ENCODE data around the gene KIF26A. TPM values are rescaled to one million over a fixed set of nuclear protein-coding genes. Genes with fewer than 3 reads are reported as not detected.

Gene KIF26A
- total RNA-seq, 6 donors from 2014 or later, result 1.8 to 7.3 (median 3.5) TPM

DNA sequence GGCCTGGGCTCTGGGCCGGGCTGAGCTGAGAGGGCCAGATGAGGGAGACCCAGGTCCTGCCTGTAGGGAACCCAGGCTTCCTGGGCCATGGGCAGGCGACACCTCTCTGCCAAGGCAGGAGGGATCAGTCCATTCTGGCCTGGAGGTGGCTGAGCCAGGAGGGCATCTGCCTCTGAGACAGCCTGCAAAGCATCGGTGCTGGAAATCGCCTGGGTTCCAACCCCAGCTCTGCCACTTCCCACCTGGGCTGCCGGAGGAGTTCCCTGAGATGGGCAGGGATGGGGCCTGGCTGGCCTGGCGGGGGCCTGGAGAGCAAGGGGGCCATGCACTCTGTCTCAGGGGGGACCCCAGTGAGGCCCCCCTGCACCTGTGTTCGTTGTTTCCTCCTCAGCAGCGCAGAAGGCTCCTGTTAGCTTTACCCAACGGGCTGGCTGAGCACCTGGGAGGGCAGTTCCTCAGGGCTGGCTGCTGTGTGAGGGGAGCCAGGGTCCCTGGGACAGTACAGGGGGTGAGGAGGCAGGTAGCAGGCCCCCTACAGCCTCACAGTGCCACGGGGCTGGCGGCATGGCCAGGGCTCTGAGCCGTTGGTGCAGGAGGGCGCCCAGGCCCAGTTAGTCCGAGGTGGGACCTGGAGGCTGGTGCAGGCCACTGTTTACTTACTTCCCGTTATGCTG is 50.5 kb downstream of the KIF26A start:
- H3K27me3 ChIP-seq, result no peaks in the 10 kb centered on the region
- H3K4me3 ChIP-seq, result no peak overlapping the region
- no peak for TF ChIP-seq POLR2AphosphoS5 (IDR thresholded peaks at IDR 0.05)
- TF ChIP-seq CTCF (IDR thresholded peaks at IDR 0.05), result no peak
- TF ChIP-seq EP300 (IDR thresholded peaks at IDR 0.05), result no peak
- no peak for TF ChIP-seq POLR2A (IDR thresholded peaks at IDR 0.05)
- peaks cover 3 to 18% (median 7%) of the 10 kb centered on the region in 4 donors for H3K4me1 ChIP-seq
- no peak overlapping the region for H3K27ac ChIP-seq
- no peaks in the 10 kb centered on the region for H3K36me3 ChIP-seq
- no peaks in the 10 kb centered on the region for H3K9me3 ChIP-seq
- 85 to 88% methylated on average over 14 of the region's 15 CpGs for WGBS, 2 donors
- no peak for ATAC-seq (ENCODE audit: low FRiP score in 2 of 2)
- DNase-seq, result peak in 1 of 2 donors; percentile 64

GRCh38 chr14:104189629-104190335 is 51.4 kb downstream of the KIF26A start:
- no peaks in the 10 kb centered on the region for H3K27me3 ChIP-seq

GRCh38 chr14:104190396-104191000 is 52.1 kb downstream of the KIF26A start:
- Histone ChIP-seq H3K4me1 (peaks cover 0 to 9% (median 3%) of the 10 kb centered on the region in 4 donors), H3K27ac (no peak overlapping the region), H3K9me3 (no peaks in the 10 kb centered on the region), H3K4me3 (no peak overlapping the region), H3K27me3 (no peaks in the 10 kb centered on the region), H3K36me3 (no peaks in the 10 kb centered on the region)
- DNase-seq (peak in 1 of 2 donors; percentile 44), ATAC-seq (ENCODE audit: low FRiP score in 2 of 2) (no peak)
- TF ChIP-seq POLR2A (IDR thresholded peaks at IDR 0.05) (no peak), EP300 (IDR thresholded peaks at IDR 0.05) (no peak), CTCF (IDR thresholded peaks at IDR 0.05) (no peak), POLR2AphosphoS5 (IDR thresholded peaks at IDR 0.05) (no peak)
- 80 to 82% methylated on average over 7 to 12 of the region's 12 CpGs for WGBS, 2 donors

More at GRCh38 chr14:104189629-104190335, 51.4 kb downstream of the KIF26A start:
- no peak for ATAC-seq (ENCODE audit: low FRiP score in 2 of 2)
- peak in 1 of 2 donors; percentile 48 for DNase-seq
- TF ChIP-seq POLR2AphosphoS5 (IDR thresholded peaks at IDR 0.05), result no peak
- TF ChIP-seq CTCF (IDR thresholded peaks at IDR 0.05), result no peak
- no peak for TF ChIP-seq EP300 (IDR thresholded peaks at IDR 0.05)
- TF ChIP-seq POLR2A (IDR thresholded peaks at IDR 0.05), result no peak
- Histone ChIP-seq H3K27ac (no peak overlapping the region), H3K9me3 (no peaks in the 10 kb centered on the region), H3K4me3 (no peak overlapping the region), H3K4me1 (peaks cover under 1 to 14% (median 5%) of the 10 kb centered on the region in 4 donors), H3K36me3 (no peaks in the 10 kb centered on the region)
- 82 to 93% methylated on average over 8 to 24 of the region's 24 CpGs for WGBS, 2 donors

DNA sequence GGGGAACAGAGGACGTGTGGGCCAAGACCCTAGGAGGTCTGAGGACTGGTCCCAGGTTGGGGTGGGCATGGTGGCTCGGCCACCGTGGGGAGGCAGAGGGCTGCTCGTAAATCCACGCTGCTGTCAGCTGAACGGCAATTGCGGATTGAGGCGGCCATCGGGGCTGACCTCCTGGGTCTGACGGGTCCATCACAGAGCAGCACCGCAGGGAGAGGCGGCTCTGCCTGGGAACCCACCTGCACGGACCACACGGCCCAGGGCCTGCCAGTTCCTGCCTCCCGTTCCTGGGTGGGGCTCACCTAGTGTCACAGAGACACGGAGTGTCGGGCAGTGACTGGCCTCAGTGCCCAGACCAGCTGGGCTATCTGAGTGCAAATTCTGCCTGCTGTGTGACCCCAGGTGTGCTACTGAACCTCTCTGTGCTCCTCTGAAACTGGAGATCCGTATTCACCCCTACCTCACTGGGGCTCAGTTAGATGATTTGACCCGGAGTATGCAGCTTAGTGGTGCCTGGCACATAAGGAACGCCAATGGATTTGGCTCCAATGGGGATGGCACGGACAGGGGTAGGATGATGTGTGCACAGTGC is 53.1 kb downstream of the KIF26A start:
- no peak for ATAC-seq (ENCODE audit: low FRiP score in 2 of 2)
- H3K27me3 ChIP-seq, result no peaks in the 10 kb centered on the region
- TF ChIP-seq CTCF (IDR thresholded peaks at IDR 0.05) (no peak), POLR2A (IDR thresholded peaks at IDR 0.05) (no peak), POLR2AphosphoS5 (IDR thresholded peaks at IDR 0.05) (no peak), EP300 (IDR thresholded peaks at IDR 0.05) (no peak)
- peaks cover 0 to 1% (median under 1%) of the 10 kb centered on the region in 4 donors for H3K4me1 ChIP-seq
- no peaks in the 10 kb centered on the region for H3K36me3 ChIP-seq
- H3K4me3 ChIP-seq, result no peak overlapping the region
- DNase-seq, result peak in 1 of 2 donors; percentile 66
- H3K27ac ChIP-seq, result no peak overlapping the region
- H3K9me3 ChIP-seq, result no peaks in the 10 kb centered on the region
- WGBS, 2 donors, result 40 to 84% methylated on average over 1 to 19 of the region's 21 CpGs
